SK-N-SH (cell line): Measurements from ENCODE around the gene MLIP.

Experiments used
- CTCF ChIP-seq: fragments of 200-600 bp; sonication (generic); IDR thresholded peaks from 2 replicates; pipeline ENCODE4 v1.6.1; 2017; ENCODE audit warnings: antibody characterized with exemption, mild to moderate bottlenecking, moderate library complexity
- POLR2AphosphoS5 ChIP-seq: IDR thresholded peaks from 2 replicates; pipeline ENCODE4 v1.6.1; 2012; ENCODE audit warnings: low read depth, low read length

DNA sequence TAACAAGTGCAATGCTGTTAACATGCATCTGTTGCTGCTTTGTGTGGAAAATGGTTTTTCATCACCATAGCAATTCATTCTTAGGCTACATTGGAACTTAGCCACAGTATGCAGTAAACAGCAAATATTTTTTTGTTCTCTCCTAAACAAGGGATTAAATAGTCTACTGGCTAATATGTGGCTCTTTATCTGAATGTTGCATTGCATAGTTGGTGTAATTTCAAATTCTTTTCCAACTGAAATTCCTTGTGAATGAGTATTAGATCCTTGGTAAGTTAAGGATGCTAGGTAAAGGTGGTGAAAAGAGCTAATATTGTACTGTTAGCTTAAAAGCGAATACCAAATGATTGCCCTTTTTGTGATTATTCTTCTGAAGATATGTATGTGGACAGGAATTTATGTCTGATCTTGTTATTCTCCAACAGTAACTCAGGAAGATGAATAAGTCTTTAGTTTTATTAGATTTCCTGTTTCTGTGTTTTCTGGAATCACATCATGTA, 958 bp downstream of the MLIP start:
- TF ChIP-seq POLR2AphosphoS5: no peak
- no peak for TF ChIP-seq CTCF
